ENCODE measurements around the gene NUF2. TPM values are rescaled to one million over a fixed set of nuclear protein-coding genes. Genes with fewer than 3 reads are reported as not detected.

The NUF2 gene
- total RNA-seq, 1 donor from 2014 or later, result 2.0 TPM

- no peak overlapping the region for H3K27ac ChIP-seq
- no peak for TF ChIP-seq POLR2A (IDR thresholded peaks at IDR 0.05)
- no peak for TF ChIP-seq POLR2AphosphoS5 (IDR thresholded peaks at IDR 0.05; ENCODE audit: insufficient read depth in 1 of 2, low read depth in 1 of 2)
- no peak for TF ChIP-seq CTCF (IDR thresholded peaks at IDR 0.05)
- intact Hi-C loops (cut with DNase I), result no loop called here
These were observed 67.2 kb downstream of the NUF2 start for GRCh38 chr1:163388970-163389369.

DNA sequence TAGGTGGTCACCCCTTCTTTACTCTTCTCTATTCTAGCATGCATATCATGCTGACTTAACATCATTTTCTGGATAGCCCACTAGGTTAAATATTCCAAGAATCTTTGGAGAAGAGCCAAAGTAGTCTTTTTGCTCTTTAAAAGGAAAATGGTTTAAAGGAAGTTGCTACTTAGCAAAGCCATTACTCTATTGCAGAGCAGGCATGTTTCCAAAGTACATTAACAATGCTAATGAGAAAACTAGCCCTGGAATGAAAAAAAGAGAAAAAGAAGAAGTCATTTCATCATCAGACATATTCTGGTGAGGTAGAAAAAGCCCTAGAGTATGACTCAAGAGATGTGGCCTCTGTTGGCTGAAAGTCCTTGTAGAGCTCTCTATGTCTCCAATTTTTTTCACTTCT, 74.0 kb downstream of the NUF2 start:
- no peaks in the 10 kb centered on the region for H3K4me1 ChIP-seq
- no peak for DNase-seq (ENCODE audit: extremely low spot score in 2 of 2)
- H3K27me3 ChIP-seq, result no peaks in the 10 kb centered on the region
- no peak overlapping the region for H3K4me3 ChIP-seq
- H3K36me3 ChIP-seq, result no peaks in the 10 kb centered on the region
- H3K27ac ChIP-seq, result no peak overlapping the region
- TF ChIP-seq POLR2AphosphoS5 (IDR thresholded peaks at IDR 0.05; ENCODE audit: insufficient read depth in 1 of 2, low read depth in 1 of 2), result no peak
- no peak for TF ChIP-seq CTCF (IDR thresholded peaks at IDR 0.05)
- no peak for TF ChIP-seq POLR2A (IDR thresholded peaks at IDR 0.05)
- intact Hi-C loops (cut with DNase I), result no loop called here
- no peaks in the 10 kb centered on the region for H3K9me3 ChIP-seq

More at GRCh38 chr1:163388970-163389369, 67.2 kb downstream of the NUF2 start:
- Histone ChIP-seq H3K4me3 (no peak overlapping the region), H3K9me3 (no peaks in the 10 kb centered on the region), H3K27me3 (no peaks in the 10 kb centered on the region), H3K36me3 (no peaks in the 10 kb centered on the region), H3K4me1 (no peaks in the 10 kb centered on the region)
- no peak for DNase-seq (ENCODE audit: extremely low spot score in 2 of 2)

DNA sequence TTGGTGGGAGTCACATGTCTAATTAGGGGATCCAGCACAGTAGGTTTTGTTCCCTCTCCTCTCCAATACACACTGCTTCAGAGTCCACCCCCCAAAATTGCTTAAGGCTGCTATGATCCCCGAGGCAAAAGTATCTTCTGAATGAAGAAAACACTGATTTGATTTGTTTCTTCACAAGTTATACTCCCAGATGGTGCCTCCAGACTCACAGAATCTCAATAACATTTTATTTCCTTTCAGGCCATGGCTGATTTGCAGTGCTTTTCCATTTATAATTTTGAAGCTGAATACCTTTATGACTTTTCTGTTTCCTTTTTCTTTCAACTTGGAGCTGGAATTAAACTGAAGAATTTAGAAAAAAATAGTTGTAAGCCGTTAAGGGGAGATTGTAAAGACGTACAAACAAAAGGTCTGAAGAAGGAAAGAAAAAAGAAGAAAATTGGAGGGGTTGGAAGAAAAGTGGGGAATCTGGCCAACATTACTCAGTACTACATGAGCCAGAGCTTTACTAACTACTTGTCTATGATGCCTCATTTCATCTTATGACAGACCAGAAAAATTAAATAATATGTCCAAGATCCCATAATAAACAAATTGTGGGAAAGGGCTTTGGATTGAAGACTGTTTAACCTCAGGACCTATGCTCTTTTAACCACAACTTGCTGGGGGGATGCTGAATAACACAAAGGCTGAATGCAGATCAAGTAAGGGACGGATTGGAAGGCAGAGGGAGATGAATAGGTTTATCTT, 75.9 kb downstream of the NUF2 start:
- H3K9me3 ChIP-seq, result no peaks in the 10 kb centered on the region
- intact Hi-C loops (cut with DNase I), result no loop called here
- no peaks in the 10 kb centered on the region for H3K27me3 ChIP-seq
- TF ChIP-seq POLR2A (IDR thresholded peaks at IDR 0.05), result no peak
- no peak for TF ChIP-seq CTCF (IDR thresholded peaks at IDR 0.05)
- no peak for TF ChIP-seq POLR2AphosphoS5 (IDR thresholded peaks at IDR 0.05; ENCODE audit: insufficient read depth in 1 of 2, low read depth in 1 of 2)
- no peaks in the 10 kb centered on the region for H3K36me3 ChIP-seq
- DNase-seq (ENCODE audit: extremely low spot score in 2 of 2), result no peak
- no peak overlapping the region for H3K27ac ChIP-seq
- H3K4me3 ChIP-seq, result no peak overlapping the region
- no peaks in the 10 kb centered on the region for H3K4me1 ChIP-seq

DNA sequence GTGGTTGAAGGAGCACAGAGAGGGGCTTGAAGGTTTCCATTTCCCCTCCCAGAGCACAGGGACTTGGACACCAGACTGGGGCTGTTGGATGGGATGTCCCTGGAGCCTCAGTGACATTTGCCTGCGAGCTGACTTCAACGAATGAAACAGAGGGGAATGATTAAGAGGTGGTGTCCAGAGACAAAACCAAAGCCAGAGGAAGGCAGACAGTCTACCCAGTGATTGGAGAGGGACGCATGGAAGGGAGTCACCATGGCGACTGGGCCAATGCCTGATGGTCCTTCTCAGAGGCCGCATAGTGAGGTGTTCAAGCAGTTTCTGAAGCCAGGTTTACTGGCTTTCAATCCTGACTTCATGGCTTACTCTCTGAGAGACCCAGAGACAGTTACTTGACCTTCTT, 77.2 kb downstream of the NUF2 start:
- Histone ChIP-seq H3K4me1 (no peaks in the 10 kb centered on the region), H3K4me3 (no peak overlapping the region), H3K9me3 (no peaks in the 10 kb centered on the region), H3K36me3 (no peaks in the 10 kb centered on the region), H3K27ac (no peak overlapping the region), H3K27me3 (no peaks in the 10 kb centered on the region)
- DNase-seq (ENCODE audit: extremely low spot score in 2 of 2), result no peak
- intact Hi-C loops (cut with DNase I), result no loop called here
- TF ChIP-seq POLR2A (IDR thresholded peaks at IDR 0.05), result no peak

DNA sequence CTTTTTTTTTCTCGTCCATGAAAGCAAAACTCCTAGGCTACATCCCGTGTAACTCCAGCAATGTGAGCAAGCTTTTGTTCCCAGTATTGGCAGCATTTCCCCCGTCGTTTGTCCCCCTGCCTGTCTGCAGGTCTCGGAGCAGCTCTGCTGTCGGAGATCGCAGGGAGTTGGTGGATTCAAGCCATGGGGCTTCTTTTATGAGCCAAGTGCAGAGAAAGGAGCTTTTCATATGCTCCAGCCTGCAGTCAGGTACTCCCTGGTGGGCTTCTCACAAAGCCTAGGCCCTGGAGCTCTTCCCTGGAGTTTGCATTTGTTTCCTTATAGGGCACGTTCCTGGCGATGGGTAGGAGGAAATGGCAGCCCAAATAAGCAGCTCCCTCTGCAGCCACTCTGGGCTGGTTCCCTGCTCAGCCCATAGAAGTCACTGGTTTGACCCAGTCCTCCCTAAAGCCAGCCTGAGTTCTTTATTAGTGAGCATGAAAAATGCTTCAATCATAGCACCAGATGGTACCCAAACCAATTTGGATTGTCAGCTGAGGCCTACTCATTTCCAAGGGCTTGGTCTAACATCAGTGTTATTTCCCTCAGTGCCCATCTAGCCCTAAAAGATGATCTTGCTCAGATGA, 78.3 kb downstream of the NUF2 start:
- H3K27ac ChIP-seq, result no peak overlapping the region
- intact Hi-C loops (cut with DNase I), result no loop called here
- no peaks in the 10 kb centered on the region for H3K36me3 ChIP-seq

More for the DNA sequence above, 78.3 kb downstream of the NUF2 start:
- H3K27me3 ChIP-seq, result no peaks in the 10 kb centered on the region
- no peaks in the 10 kb centered on the region for H3K9me3 ChIP-seq
- no peak overlapping the region for H3K4me3 ChIP-seq
- no peaks in the 10 kb centered on the region for H3K4me1 ChIP-seq
- TF ChIP-seq CTCF (IDR thresholded peaks at IDR 0.05), result no peak
- TF ChIP-seq POLR2AphosphoS5 (IDR thresholded peaks at IDR 0.05; ENCODE audit: insufficient read depth in 1 of 2, low read depth in 1 of 2), result no peak
- no peak for TF ChIP-seq POLR2A (IDR thresholded peaks at IDR 0.05)
- no peak for DNase-seq (ENCODE audit: extremely low spot score in 2 of 2)
